ENCODE measurements around the gene PRRX2.

Gene PRRX2

DNA sequence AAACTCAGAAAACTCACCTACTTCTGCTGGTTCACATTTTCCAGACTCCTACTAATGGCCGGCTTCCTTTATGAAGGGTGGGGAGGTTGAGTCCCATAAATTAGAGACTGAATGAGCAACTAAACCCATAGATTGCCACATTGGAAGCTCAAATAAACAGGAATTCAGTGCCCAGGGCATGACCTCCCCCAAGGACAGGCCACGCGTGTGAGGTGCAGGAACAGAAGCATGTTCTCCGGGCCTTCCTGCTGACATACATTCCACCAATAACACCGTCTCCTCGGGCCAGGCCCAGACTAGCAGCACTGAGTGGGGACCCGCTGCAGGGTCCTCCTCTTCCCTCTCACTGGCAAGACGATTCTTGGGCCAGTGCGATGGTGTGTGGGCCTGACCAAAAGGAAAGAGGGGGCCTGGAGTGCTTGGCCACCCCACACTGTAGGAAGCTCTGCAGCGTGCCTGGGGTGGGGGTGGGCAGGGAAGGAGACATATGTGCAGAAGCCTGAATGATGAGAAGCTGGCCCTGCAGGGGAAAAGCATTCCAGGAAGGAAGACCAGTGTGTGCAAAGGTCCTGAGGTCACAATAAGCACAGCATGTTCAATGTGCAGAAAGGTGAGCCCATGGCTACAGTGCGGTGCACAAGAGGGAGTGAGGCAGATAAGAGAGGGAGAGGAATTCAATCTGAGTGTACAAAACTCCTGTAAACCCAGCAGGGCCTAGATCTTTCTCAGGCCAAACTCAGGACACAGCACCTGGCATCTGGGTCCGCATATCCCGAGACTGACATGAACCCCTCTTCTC is 75.4 kb downstream of the PRRX2 start:
- no peak for ATAC-seq
- TF ChIP-seq, protein P1, sequence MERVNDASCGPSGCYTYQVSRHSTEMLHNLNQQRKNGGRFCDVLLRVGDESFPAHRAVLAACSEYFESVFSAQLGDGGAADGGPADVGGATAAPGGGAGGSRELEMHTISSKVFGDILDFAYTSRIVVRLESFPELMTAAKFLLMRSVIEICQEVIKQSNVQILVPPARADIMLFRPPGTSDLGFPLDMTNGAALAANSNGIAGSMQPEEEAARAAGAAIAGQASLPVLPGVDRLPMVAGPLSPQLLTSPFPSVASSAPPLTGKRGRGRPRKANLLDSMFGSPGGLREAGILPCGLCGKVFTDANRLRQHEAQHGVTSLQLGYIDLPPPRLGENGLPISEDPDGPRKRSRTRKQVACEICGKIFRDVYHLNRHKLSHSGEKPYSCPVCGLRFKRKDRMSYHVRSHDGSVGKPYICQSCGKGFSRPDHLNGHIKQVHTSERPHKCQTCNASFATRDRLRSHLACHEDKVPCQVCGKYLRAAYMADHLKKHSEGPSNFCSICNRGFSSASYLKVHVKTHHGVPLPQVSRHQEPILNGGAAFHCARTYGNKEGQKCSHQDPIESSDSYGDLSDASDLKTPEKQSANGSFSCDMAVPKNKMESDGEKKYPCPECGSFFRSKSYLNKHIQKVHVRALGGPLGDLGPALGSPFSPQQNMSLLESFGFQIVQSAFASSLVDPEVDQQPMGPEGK (CRISPR knock-in tag; IDR thresholded peaks at IDR 0.05; ENCODE audit: borderline replicate concordance): no peak
- TF ChIP-seq ISL1 (CRISPR knock-in tag; IDR thresholded peaks at IDR 0.05) (no peak), ZNF70 (CRISPR knock-in tag; IDR thresholded peaks at IDR 0.05) (no peak), GLIS3 (CRISPR knock-in tag; IDR thresholded peaks at IDR 0.05) (no peak), OSR1 (CRISPR knock-in tag; IDR thresholded peaks at IDR 0.05) (no peak), ESRRG (CRISPR knock-in tag; IDR thresholded peaks at IDR 0.05) (no peak), ZFP3 (CRISPR knock-in tag; IDR thresholded peaks at IDR 0.05) (no peak)
- TF ChIP-seq, protein P2, sequence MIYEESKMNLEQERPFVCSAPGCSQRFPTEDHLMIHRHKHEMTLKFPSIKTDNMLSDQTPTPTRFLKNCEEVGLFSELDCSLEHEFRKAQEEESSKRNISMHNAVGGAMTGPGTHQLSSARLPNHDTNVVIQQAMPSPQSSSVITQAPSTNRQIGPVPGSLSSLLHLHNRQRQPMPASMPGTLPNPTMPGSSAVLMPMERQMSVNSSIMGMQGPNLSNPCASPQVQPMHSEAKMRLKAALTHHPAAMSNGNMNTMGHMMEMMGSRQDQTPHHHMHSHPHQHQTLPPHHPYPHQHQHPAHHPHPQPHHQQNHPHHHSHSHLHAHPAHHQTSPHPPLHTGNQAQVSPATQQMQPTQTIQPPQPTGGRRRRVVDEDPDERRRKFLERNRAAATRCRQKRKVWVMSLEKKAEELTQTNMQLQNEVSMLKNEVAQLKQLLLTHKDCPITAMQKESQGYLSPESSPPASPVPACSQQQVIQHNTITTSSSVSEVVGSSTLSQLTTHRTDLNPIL (CRISPR knock-in tag; IDR thresholded peaks at IDR 0.05; ENCODE audit: low read depth): no peak
- TF ChIP-seq, protein P3, sequence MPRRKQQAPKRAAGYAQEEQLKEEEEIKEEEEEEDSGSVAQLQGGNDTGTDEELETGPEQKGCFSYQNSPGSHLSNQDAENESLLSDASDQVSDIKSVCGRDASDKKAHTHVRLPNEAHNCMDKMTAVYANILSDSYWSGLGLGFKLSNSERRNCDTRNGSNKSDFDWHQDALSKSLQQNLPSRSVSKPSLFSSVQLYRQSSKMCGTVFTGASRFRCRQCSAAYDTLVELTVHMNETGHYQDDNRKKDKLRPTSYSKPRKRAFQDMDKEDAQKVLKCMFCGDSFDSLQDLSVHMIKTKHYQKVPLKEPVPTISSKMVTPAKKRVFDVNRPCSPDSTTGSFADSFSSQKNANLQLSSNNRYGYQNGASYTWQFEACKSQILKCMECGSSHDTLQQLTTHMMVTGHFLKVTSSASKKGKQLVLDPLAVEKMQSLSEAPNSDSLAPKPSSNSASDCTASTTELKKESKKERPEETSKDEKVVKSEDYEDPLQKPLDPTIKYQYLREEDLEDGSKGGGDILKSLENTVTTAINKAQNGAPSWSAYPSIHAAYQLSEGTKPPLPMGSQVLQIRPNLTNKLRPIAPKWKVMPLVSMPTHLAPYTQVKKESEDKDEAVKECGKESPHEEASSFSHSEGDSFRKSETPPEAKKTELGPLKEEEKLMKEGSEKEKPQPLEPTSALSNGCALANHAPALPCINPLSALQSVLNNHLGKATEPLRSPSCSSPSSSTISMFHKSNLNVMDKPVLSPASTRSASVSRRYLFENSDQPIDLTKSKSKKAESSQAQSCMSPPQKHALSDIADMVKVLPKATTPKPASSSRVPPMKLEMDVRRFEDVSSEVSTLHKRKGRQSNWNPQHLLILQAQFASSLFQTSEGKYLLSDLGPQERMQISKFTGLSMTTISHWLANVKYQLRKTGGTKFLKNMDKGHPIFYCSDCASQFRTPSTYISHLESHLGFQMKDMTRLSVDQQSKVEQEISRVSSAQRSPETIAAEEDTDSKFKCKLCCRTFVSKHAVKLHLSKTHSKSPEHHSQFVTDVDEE (CRISPR knock-in tag; IDR thresholded peaks at IDR 0.05): no peak
- TF ChIP-seq, protein P4, sequence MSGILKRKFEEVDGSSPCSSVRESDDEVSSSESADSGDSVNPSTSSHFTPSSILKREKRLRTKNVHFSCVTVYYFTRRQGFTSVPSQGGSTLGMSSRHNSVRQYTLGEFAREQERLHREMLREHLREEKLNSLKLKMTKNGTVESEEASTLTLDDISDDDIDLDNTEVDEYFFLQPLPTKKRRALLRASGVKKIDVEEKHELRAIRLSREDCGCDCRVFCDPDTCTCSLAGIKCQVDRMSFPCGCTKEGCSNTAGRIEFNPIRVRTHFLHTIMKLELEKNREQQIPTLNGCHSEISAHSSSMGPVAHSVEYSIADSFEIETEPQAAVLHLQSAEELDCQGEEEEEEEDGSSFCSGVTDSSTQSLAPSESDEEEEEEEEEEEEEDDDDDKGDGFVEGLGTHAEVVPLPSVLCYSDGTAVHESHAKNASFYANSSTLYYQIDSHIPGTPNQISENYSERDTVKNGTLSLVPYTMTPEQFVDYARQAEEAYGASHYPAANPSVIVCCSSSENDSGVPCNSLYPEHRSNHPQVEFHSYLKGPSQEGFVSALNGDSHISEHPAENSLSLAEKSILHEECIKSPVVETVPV (CRISPR knock-in tag; IDR thresholded peaks at IDR 0.05): no peak

DNA sequence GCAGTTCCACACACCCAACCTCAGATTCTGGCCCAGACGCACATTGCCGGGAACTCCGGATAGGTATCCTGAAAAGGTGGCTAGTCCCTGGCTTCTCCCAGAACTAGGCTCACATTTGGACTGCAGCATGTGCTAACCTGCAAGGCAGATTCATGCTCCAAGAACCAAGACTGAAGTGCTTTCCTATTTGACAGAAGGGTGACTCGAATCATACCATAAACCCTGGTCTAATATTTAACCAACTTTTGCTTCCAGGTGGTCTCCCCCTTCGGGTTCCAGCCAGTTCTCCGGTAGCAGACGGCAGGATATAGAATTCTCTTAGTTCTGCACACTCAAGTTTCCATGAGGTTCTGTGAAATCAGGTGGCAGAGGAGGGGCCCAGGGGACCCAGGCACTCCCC is 79.8 kb downstream of the PRRX2 start:
- no peak for TF ChIP-seq ZNF565 (CRISPR knock-in tag; conservative IDR thresholded peaks at IDR 0.05; ENCODE audit: low read depth)
- TF ChIP-seq, protein P2 (CRISPR knock-in tag; IDR thresholded peaks at IDR 0.05; ENCODE audit: low read depth): no peak
- TF ChIP-seq TOX (CRISPR knock-in tag; IDR thresholded peaks at IDR 0.05; ENCODE audit: borderline replicate concordance): no peak
- no peak for TF ChIP-seq GLIS3 (CRISPR knock-in tag; IDR thresholded peaks at IDR 0.05)
- no peak for TF ChIP-seq ZC3H10 (CRISPR knock-in tag; IDR thresholded peaks at IDR 0.05)
- TF ChIP-seq, protein P3 (CRISPR knock-in tag; IDR thresholded peaks at IDR 0.05): no peak
- no peak for TF ChIP-seq PPARA (CRISPR knock-in tag; IDR thresholded peaks at IDR 0.05; ENCODE audit: borderline replicate concordance)
- TF ChIP-seq RARB (CRISPR knock-in tag; IDR thresholded peaks at IDR 0.05): no peak
- no peak for TF ChIP-seq ZFP30 (CRISPR knock-in tag; IDR thresholded peaks at IDR 0.05)
- no peak for TF ChIP-seq ARNTL (CRISPR knock-in tag; IDR thresholded peaks at IDR 0.05; ENCODE audit: borderline replicate concordance, low read depth)
- no peak for TF ChIP-seq ZNF8 (CRISPR knock-in tag; IDR thresholded peaks at IDR 0.05)
- TF ChIP-seq ISL1 (CRISPR knock-in tag; IDR thresholded peaks at IDR 0.05): no peak
- no peak for TF ChIP-seq ESRRG (CRISPR knock-in tag; IDR thresholded peaks at IDR 0.05)
- TF ChIP-seq CSDC2 (CRISPR knock-in tag; IDR thresholded peaks at IDR 0.05): no peak
- TF ChIP-seq SNAI2 (CRISPR knock-in tag; IDR thresholded peaks at IDR 0.05): no peak
- TF ChIP-seq ZNF70 (CRISPR knock-in tag; IDR thresholded peaks at IDR 0.05): no peak
- no peak for TF ChIP-seq TCF4 (CRISPR knock-in tag; IDR thresholded peaks at IDR 0.05; ENCODE audit: borderline replicate concordance)
- TF ChIP-seq, protein P1 (CRISPR knock-in tag; IDR thresholded peaks at IDR 0.05; ENCODE audit: borderline replicate concordance): no peak
- no peak for TF ChIP-seq BACH2 (CRISPR knock-in tag; IDR thresholded peaks at IDR 0.05; ENCODE audit: borderline replicate concordance)
- no peak for TF ChIP-seq OSR1 (CRISPR knock-in tag; IDR thresholded peaks at IDR 0.05)
- no peak for ATAC-seq
